ENCODE results near the gene ADISSP. TPM values are rescaled to one million over a fixed set of nuclear protein-coding genes. Genes with fewer than 3 reads are reported as not detected.
"Not testable (repeated sequence)": the region's sequence is repeated elsewhere in the genome, so short reads cannot be mapped to it uniquely, and the experiment has no call there.

ADISSP gene
- total RNA-seq, 3 donors from 2014 or later = 12.3 to 29.3 (median 15.7) TPM

GRCh38 chr20:3797226-3797545, 29.6 kb upstream of the ADISSP start:
- intact Hi-C loops (cut with DNase I; ENCODE audit: low total_unique reads) = no loop called here
- Histone ChIP-seq H3K9me3 (no peaks in the 10 kb centered on the region), H3K36me3 (no peaks in the 10 kb centered on the region), H3K27ac (peak overlapping the region; percentile 26 to 97), H3K4me3 (peak overlapping the region; percentile 59 to 93 (median 69)), H3K27me3 (no peaks in the 10 kb centered on the region), H3K4me1 (peaks cover 0 to 8% of the 10 kb centered on the region in 2 donors)
- no peak for TF ChIP-seq POLR2A (IDR thresholded peaks at IDR 0.05)
- no peak for TF ChIP-seq CTCF (IDR thresholded peaks at IDR 0.05)
- TF ChIP-seq POLR2AphosphoS5 (IDR thresholded peaks at IDR 0.05) = no peak
- no peak for DNase-seq (ENCODE audit: low spot score in 2 of 2)

GRCh38 chr20:3796477-3797225, 29.1 kb upstream of the ADISSP start:
- no peaks in the 10 kb centered on the region for H3K9me3 ChIP-seq
- H3K27ac ChIP-seq = peak overlapping the region; percentile 97 to 100
- intact Hi-C loops (cut with DNase I; ENCODE audit: low total_unique reads) = no loop called here
- H3K36me3 ChIP-seq = no peaks in the 10 kb centered on the region
- peak overlapping the region; percentile 59 to 93 (median 69) for H3K4me3 ChIP-seq
- H3K4me1 ChIP-seq = peaks cover 0 to 8% of the 10 kb centered on the region in 2 donors
- DNase-seq (ENCODE audit: low spot score in 2 of 2) = no peak
- no peaks in the 10 kb centered on the region for H3K27me3 ChIP-seq
- TF ChIP-seq POLR2AphosphoS5 (IDR thresholded peaks at IDR 0.05) (no peak), CTCF (IDR thresholded peaks at IDR 0.05) (no peak), POLR2A (IDR thresholded peaks at IDR 0.05) (no peak)

DNA sequence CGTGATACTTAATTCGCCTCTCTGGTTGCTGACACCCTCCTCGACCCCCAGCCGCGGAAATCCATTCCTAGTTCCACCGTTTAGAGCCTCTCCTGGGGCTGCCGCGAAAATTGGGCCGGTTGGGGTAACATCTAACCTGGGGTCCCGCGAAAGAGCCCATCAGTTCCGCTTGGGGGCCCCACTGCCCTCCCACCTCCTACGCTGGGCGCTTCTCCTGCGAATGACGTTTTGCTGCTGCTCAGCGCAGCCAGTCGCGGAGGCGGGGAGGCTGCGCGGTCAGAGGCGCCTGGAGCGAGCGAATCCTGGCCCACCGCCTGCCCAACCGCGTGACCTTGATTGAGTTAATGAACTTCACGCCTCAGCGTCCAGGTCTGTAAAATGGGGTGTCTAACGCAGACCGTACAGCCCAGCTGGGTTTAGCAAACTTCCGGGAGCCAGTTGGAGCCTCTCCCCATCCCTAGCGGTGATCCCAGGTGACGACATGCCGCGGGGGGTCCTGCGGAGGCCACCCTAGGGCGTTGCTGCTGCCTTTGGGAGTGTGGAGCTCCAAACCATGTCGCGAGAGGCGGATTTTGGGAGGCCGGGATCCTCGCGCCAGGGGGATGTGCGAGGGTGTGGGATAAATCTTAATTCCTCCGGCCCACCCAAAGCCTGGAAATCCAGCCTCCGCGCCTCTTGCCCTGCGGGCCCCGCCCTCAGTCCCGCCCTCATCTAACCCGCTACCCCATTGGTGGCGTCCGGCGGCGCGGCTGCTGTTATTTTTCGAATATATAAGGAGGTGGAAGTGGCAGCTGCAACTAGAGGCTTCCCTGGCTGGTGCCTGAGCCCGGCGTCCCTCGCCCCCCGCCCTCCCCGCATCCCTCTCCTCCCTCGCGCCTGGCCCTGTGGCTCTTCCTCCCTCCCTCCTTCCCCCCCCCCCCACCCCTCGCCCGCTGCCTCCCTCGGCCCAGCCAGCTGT, 28.2 kb upstream of the ADISSP start, which contains the start of gene CDC25B:
TSS of gene CDC25B (plus strand) at position 800 of the 958 bp plus-strand sequence. CDS start 222 bp downstream, outside the sequence.
- peak within 1 kb of the TSS; percentile 59 to 93 (median 69) for H3K4me3 ChIP-seq
- DNase-seq (ENCODE audit: low spot score in 2 of 2) = peak; percentile 91 to 95
- no peaks in the 10 kb centered on the region for H3K27me3 ChIP-seq
- H3K36me3 ChIP-seq = no peaks in the 10 kb centered on the region
- peak within 1 kb of the TSS; percentile 97 to 100 for H3K27ac ChIP-seq
- intact Hi-C loops (cut with DNase I; ENCODE audit: low total_unique reads) = no loop called here
- no peaks in the 10 kb centered on the region for H3K9me3 ChIP-seq
- H3K4me1 ChIP-seq = peaks cover 0 to 8% of the 10 kb centered on the region in 2 donors
- peak; percentile 84 to 93 (median 84) for TF ChIP-seq POLR2AphosphoS5 (IDR thresholded peaks at IDR 0.05)
- TF ChIP-seq CTCF (IDR thresholded peaks at IDR 0.05) = peak; percentile 74 to 83 (median 75)
- TF ChIP-seq POLR2A (IDR thresholded peaks at IDR 0.05) = peak; percentile 15

GRCh38 chr20:3794701-3795420, 27.3 kb upstream of the ADISSP start:
- TF ChIP-seq POLR2AphosphoS5 (IDR thresholded peaks at IDR 0.05) = no peak
- Histone ChIP-seq H3K4me1 (peaks cover 0 to 8% of the 10 kb centered on the region in 2 donors), H3K36me3 (no peaks in the 10 kb centered on the region), H3K27ac (peak overlapping the region; percentile 97 to 100), H3K4me3 (peak overlapping the region; percentile 59 to 93 (median 69)), H3K9me3 (no peaks in the 10 kb centered on the region), H3K27me3 (no peaks in the 10 kb centered on the region)
- intact Hi-C loops (cut with DNase I; ENCODE audit: low total_unique reads) = no loop called here
- no peak for DNase-seq (ENCODE audit: low spot score in 2 of 2)

DNA sequence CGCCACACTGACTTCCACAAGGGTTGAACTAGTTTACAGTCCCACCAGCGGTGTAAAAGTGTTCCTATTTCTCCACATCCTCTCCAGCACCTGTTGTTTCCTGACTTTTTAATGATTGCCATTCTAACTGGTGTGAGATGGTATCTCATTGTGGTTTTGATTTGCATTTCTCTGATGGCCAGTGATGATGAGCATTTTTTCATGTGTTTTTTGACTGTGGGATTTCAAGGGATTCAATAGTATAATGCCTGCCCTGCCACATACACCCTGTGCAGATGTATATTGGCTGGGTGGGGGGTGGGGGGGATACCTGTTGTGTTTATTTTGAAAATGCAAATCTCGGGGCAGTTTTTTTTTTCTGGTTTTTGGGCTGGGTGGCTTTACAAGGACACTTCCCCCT, 26.6 kb upstream of the ADISSP start:
- H3K4me3 ChIP-seq; H3K27ac ChIP-seq; DNase-seq (ENCODE audit: low spot score in 2 of 2); H3K4me1 ChIP-seq; H3K36me3 ChIP-seq; intact Hi-C loops (cut with DNase I; ENCODE audit: low total_unique reads); H3K9me3 ChIP-seq; H3K27me3 ChIP-seq: not testable (repeated sequence)

GRCh38 chr20:3789201-3789600, 21.6 kb upstream of the ADISSP start:
- DNase-seq (ENCODE audit: low spot score in 2 of 2); H3K27ac ChIP-seq; intact Hi-C loops (cut with DNase I; ENCODE audit: low total_unique reads); H3K27me3 ChIP-seq; H3K4me3 ChIP-seq; H3K36me3 ChIP-seq; H3K9me3 ChIP-seq: not testable (repeated sequence)
- H3K4me1 ChIP-seq = peaks cover 12 to 21% of the 10 kb centered on the region in 2 donors
